ENCODE data around the gene TMEM218.

Gene TMEM218

DNA sequence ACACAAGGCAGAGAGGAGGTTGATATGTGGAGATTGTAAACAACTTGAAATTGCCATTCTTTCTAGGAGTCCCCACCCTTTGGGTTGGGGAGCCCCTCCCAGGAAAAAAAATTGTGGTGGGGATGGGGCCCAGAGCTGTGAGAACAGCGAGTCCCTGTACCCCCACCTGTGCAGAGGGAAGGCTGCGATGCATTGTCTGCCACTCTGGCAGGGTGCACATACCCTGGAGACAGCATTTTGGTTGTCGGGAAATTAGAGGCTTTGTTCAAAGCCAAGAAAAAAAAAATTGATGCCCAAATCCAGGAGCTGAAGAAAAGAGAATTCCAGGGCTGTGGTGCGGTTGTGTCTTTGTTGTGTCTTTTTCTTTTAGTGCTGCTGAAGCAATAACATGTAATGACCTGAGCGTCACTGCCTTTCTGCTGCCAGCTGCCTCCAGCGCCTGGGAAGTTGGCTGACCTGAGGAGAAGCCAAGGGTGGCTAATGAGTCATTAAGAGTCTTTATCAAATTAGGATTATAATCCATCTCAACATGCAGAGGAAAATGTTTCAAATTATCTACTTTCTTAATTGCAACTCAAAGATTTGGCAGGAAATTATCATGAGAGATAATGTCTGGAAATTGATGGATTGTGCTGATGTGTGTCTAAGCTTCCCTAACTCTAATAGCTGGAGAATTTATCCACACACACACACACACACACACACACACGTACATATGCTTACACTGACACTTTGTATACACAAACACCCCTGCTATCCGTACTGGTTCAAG, 45.1 kb upstream of the TMEM218 start:
- Histone ChIP-seq H3K27me3 (ENCODE audit: insufficient read depth, poor library complexity, severe bottlenecking) (no peaks in the 10 kb centered on the region), H3K4me3 (replicated peaks; ENCODE audit: insufficient read depth, low read length) (no peak overlapping the region), H3K27ac (replicated peaks) (no peak overlapping the region)
- TF ChIP-seq GABPA (IDR thresholded peaks at IDR 0.05; ENCODE audit: low read depth) (no peak), POLR2AphosphoS5 (IDR thresholded peaks at IDR 0.05; ENCODE audit: low read depth) (no peak), SPI1 (IDR thresholded peaks at IDR 0.05; ENCODE audit: borderline replicate concordance, low read depth) (no peak)
- TF ChIP-seq, protein P1, sequence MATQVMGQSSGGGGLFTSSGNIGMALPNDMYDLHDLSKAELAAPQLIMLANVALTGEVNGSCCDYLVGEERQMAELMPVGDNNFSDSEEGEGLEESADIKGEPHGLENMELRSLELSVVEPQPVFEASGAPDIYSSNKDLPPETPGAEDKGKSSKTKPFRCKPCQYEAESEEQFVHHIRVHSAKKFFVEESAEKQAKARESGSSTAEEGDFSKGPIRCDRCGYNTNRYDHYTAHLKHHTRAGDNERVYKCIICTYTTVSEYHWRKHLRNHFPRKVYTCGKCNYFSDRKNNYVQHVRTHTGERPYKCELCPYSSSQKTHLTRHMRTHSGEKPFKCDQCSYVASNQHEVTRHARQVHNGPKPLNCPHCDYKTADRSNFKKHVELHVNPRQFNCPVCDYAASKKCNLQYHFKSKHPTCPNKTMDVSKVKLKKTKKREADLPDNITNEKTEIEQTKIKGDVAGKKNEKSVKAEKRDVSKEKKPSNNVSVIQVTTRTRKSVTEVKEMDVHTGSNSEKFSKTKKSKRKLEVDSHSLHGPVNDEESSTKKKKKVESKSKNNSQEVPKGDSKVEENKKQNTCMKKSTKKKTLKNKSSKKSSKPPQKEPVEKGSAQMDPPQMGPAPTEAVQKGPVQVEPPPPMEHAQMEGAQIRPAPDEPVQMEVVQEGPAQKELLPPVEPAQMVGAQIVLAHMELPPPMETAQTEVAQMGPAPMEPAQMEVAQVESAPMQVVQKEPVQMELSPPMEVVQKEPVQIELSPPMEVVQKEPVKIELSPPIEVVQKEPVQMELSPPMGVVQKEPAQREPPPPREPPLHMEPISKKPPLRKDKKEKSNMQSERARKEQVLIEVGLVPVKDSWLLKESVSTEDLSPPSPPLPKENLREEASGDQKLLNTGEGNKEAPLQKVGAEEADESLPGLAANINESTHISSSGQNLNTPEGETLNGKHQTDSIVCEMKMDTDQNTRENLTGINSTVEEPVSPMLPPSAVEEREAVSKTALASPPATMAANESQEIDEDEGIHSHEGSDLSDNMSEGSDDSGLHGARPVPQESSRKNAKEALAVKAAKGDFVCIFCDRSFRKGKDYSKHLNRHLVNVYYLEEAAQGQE (IDR thresholded peaks at IDR 0.05; ENCODE audit: insufficient replicate concordance, low read depth) = no peak
- TF ChIP-seq, protein P2, sequence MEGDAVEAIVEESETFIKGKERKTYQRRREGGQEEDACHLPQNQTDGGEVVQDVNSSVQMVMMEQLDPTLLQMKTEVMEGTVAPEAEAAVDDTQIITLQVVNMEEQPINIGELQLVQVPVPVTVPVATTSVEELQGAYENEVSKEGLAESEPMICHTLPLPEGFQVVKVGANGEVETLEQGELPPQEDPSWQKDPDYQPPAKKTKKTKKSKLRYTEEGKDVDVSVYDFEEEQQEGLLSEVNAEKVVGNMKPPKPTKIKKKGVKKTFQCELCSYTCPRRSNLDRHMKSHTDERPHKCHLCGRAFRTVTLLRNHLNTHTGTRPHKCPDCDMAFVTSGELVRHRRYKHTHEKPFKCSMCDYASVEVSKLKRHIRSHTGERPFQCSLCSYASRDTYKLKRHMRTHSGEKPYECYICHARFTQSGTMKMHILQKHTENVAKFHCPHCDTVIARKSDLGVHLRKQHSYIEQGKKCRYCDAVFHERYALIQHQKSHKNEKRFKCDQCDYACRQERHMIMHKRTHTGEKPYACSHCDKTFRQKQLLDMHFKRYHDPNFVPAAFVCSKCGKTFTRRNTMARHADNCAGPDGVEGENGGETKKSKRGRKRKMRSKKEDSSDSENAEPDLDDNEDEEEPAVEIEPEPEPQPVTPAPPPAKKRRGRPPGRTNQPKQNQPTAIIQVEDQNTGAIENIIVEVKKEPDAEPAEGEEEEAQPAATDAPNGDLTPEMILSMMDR (IDR thresholded peaks at IDR 0.05; ENCODE audit: insufficient read depth, low read length) = no peak
- no peak for DNase-seq (ENCODE audit: low read depth in 1 of 2, low spot score in 1 of 2)

DNA sequence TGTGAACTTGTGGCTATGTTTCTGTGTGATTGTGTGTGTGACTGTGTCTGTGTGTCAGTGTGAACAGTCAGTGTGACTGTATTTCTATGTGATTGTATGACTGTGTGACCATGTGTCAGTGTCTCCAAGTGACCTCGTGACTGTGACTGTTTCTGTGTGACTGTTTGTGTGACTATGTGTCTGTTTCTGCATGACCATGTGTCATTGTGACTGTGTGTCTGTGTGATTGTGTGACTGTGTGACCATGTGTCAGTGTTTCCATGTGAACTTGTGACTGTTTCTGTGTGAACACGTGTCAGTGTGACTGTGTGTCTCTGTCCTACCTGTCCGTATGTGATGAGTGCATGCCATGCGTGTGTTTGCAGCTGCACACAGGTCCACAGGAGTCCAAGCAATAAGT, 44.3 kb upstream of the TMEM218 start:
- no peak for DNase-seq (ENCODE audit: low read depth in 1 of 2, low spot score in 1 of 2)
- no peak overlapping the region for H3K27ac ChIP-seq (replicated peaks)
- no peak overlapping the region for H3K4me3 ChIP-seq (replicated peaks; ENCODE audit: insufficient read depth, low read length)
- H3K27me3 ChIP-seq (ENCODE audit: insufficient read depth, poor library complexity, severe bottlenecking) = no peaks in the 10 kb centered on the region
- TF ChIP-seq SPI1 (IDR thresholded peaks at IDR 0.05; ENCODE audit: borderline replicate concordance, low read depth) (no peak), POLR2AphosphoS5 (IDR thresholded peaks at IDR 0.05; ENCODE audit: low read depth) (no peak), GABPA (IDR thresholded peaks at IDR 0.05; ENCODE audit: low read depth) (no peak)
- TF ChIP-seq, protein P1 (IDR thresholded peaks at IDR 0.05; ENCODE audit: insufficient replicate concordance, low read depth) = no peak
- TF ChIP-seq, protein P2 (IDR thresholded peaks at IDR 0.05; ENCODE audit: insufficient read depth, low read length) = no peak

DNA sequence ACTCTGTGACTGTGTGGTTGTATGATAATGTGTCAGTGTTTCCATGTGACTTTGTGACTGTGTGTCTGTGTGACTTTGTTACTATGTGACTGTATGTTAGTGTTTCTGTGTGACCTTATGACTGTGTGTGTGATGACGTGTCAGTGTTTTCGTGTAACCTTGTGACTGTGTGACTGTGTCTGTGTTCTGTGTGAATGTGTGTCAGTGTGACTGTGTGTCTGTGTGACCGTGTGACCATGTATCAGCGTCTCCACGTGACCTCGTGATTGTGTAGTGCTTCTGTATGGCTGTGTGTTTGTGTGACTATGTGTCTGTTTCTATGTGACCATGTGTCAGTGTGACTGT, 43.6 kb upstream of the TMEM218 start:
- Histone ChIP-seq H3K27ac (replicated peaks) (no peak overlapping the region), H3K27me3 (ENCODE audit: insufficient read depth, poor library complexity, severe bottlenecking) (no peaks in the 10 kb centered on the region), H3K4me3 (replicated peaks; ENCODE audit: insufficient read depth, low read length) (no peak overlapping the region)
- DNase-seq (ENCODE audit: low read depth in 1 of 2, low spot score in 1 of 2) = no peak
- TF ChIP-seq, protein P2 (IDR thresholded peaks at IDR 0.05; ENCODE audit: insufficient read depth, low read length) = no peak
- no peak for TF ChIP-seq POLR2AphosphoS5 (IDR thresholded peaks at IDR 0.05; ENCODE audit: low read depth)

All from HL-60 (cell line).